GM19438 (cell line): ENCODE results near the gene SACM1L.
"Not testable (repeated sequence)": the region's sequence is repeated elsewhere in the genome, so short reads cannot be mapped to it uniquely, and the experiment has no call there.

Source experiments
- ATAC-seq: cut with Tn5 transposase; IDR thresholded peaks from one replicate; pipeline ENCODE4 v1.9.1; 2021; ENCODE audit warnings: low read depth; ENCODE audit not compliant: unreplicated experiment

Gene SACM1L

GRCh38 chr3:45665101-45665572 lies 24.1 kb upstream of the SACM1L start:
- no peak for ATAC-seq

GRCh38 chr3:45666757-45667431 lies 22.3 kb upstream of the SACM1L start:
- no peak for ATAC-seq

- no peak for ATAC-seq
Measured at GRCh38 chr3:45667569-45667934, 21.6 kb upstream of the SACM1L start.

- ATAC-seq, result no peak
Measured at GRCh38 chr3:45670436-45670835, 18.8 kb upstream of the SACM1L start.

GRCh38 chr3:45670991-45671390 lies 18.2 kb upstream of the SACM1L start:
- no peak for ATAC-seq

- ATAC-seq, result no peak
Measured at GRCh38 chr3:45673273-45673672, 15.9 kb upstream of the SACM1L start.

GRCh38 chr3:45676325-45677032 lies 12.7 kb upstream of the SACM1L start:
- no peak for ATAC-seq

- no peak for ATAC-seq
Measured at GRCh38 chr3:45677033-45677446, 12.2 kb upstream of the SACM1L start.

- ATAC-seq, result no peak
Measured at GRCh38 chr3:45677841-45678240, 11.4 kb upstream of the SACM1L start.

GRCh38 chr3:45679805-45680204 lies 9.4 kb upstream of the SACM1L start:
- ATAC-seq, result no peak

GRCh38 chr3:45681221-45681620 lies 8.0 kb upstream of the SACM1L start:
- no peak for ATAC-seq

- ATAC-seq, result no peak
Measured at GRCh38 chr3:45681846-45682245, 7.3 kb upstream of the SACM1L start.

GRCh38 chr3:45682311-45682710 lies 6.9 kb upstream of the SACM1L start:
- ATAC-seq, result no peak

GRCh38 chr3:45682786-45683185 lies 6.4 kb upstream of the SACM1L start:
- no peak for ATAC-seq

GRCh38 chr3:45683417-45684326 lies 5.5 kb upstream of the SACM1L start:
- ATAC-seq, result no peak

- no peak for ATAC-seq
Measured at GRCh38 chr3:45684327-45684892, 4.8 kb upstream of the SACM1L start.

GRCh38 chr3:45685722-45686121 lies 3.5 kb upstream of the SACM1L start:
- ATAC-seq, result not testable (repeated sequence)

GRCh38 chr3:45686850-45687249 lies 2.3 kb upstream of the SACM1L start:
- ATAC-seq, result no peak

- no peak for ATAC-seq
Measured at GRCh38 chr3:45687828-45688193, 1.4 kb upstream of the SACM1L start.

GRCh38 chr3:45688194-45688881 lies 858 bp upstream of the SACM1L start:
- no peak for ATAC-seq
